GM12878 (cell line): ENCODE results near the gene NOB1. TPM values are rescaled to one million over a fixed set of nuclear protein-coding genes. Genes with fewer than 3 reads are reported as not detected.
A peak's percentile ranks its signal among the peaks of the same experiment; 100 is the strongest.

Experiments used
- ATAC-seq: fragments of 200-7000 bp; cut with Tn5 transposase; 3 replicates; pipeline ENCODE4 v1.9.1; 2020; ENCODE audit warnings: mild to moderate bottlenecking, moderate library complexity
- BruUV-seq: library from RNA; stranded (reverse); fragments of 400-500 nt; replicated peaks from 2 replicates; lab custom pipeline; 2021; lab: Mats Ljungman, UMichigan
- CTCF ChIA-PET: fragments of 300-600 bp; sonication (Branson Sonifier 250); formaldehyde crosslinking; extraction: SDS; loops from one replicate; lab custom pipeline; 2021; ENCODE audit warnings: inconsistent platforms; lab: Yijun Ruan, JAX
- POLR2A ChIA-PET: fragments of 350-600 bp; formaldehyde crosslinking; extraction: SDS; loops from one replicate; lab custom pipeline; 2021; ENCODE audit warnings: inconsistent platforms; lab: Charles Lee
- RAD21 ChIA-PET: fragments of 300-600 bp; sonication (Branson Sonifier 250); formaldehyde crosslinking; loops from one replicate; lab custom pipeline; 2023; ENCODE audit warnings: antibody characterized with exemption; ENCODE audit not compliant: unreplicated experiment; lab: Charles Lee
- SMC1A ChIA-PET: fragments of 300-600 bp; sonication (Branson Sonifier 250); formaldehyde crosslinking; loops from one replicate; lab custom pipeline; 2023; ENCODE audit not compliant: unreplicated experiment, uncharacterized antibody; lab: Charles Lee
- DNase-seq: peaks from one replicate; pipeline ENCODE4 v3.0.0-alpha.2; 2011; ENCODE audit warnings: low read depth, low spot score
- FAIRE-seq: peaks from 3 replicates; lab custom pipeline; 2011; peaks lifted over from hg19 to GRCh38; lab: Jason Lieb, UNC
- H2AFZ ChIP-seq: 2 replicates; pipeline ENCODE4 v1.6.0; 2011; ENCODE audit warnings: low read depth, low read length, control low read depth; ENCODE audit not compliant: control insufficient read depth
- H3K27ac ChIP-seq: 2 replicates; pipeline ENCODE4 v1.5.1; 2011; ENCODE audit warnings: control low read depth; ENCODE audit not compliant: control insufficient read depth, insufficient read depth
- H3K27me3 ChIP-seq, 2 experiments: replicated peaks in 1 of 2; 2 replicates each; pipeline versions ENCODE4 v1.6.0 to v1.6.1; 2011; ENCODE audit warnings: low read length in 1 of 2; ENCODE audit not compliant: control insufficient read depth in 2 of 2, insufficient read depth in 2 of 2
- H3K36me3 ChIP-seq, 2 experiments: 2 replicates each; pipeline ENCODE4 v1.5.1; 2011; ENCODE audit warnings: low read length in 1 of 2; ENCODE audit not compliant: control insufficient read depth in 2 of 2, insufficient read depth in 2 of 2
- H3K4me1 ChIP-seq: 2 replicates; pipeline ENCODE4 v1.6.1; 2011; ENCODE audit warnings: mild to moderate bottlenecking, low read length, moderate library complexity, mixed read lengths; ENCODE audit not compliant: control insufficient read depth, insufficient read depth
- H3K4me2 ChIP-seq: 2 replicates; pipeline ENCODE4 v1.6.0; 2011; ENCODE audit warnings: control low read depth; ENCODE audit not compliant: control insufficient read depth, insufficient read depth
- H3K4me3 ChIP-seq: fragments of 200-600 bp; sonication (generic); 2 replicates; pipeline ENCODE4 v1.5.1; 2016
- H3K79me2 ChIP-seq: 2 replicates; pipeline ENCODE4 v1.6.0; 2011; ENCODE audit warnings: low read length; ENCODE audit not compliant: control insufficient read depth, insufficient read depth
- H3K9ac ChIP-seq: 2 replicates; pipeline ENCODE4 v1.8.0; 2011; ENCODE audit warnings: low read length, control low read depth, mixed read lengths; ENCODE audit not compliant: control insufficient read depth, insufficient read depth
- H3K9me3 ChIP-seq: replicated peaks from 3 replicates; pipeline ENCODE4 v1.5.1; 2011; ENCODE audit warnings: mild to moderate bottlenecking, low read length; ENCODE audit not compliant: control insufficient read depth, insufficient read depth
- H4K20me1 ChIP-seq: 2 replicates; pipeline ENCODE4 v1.6.0; 2011; ENCODE audit not compliant: control insufficient read depth, insufficient read depth
- JUNB ChIP-seq: IDR thresholded peaks from 2 replicates; pipeline ENCODE4 v1.6.1; 2016; ENCODE audit warnings: antibody characterized with exemption, mild to moderate bottlenecking
- LARP7 ChIP-seq: fragments of 450-650 bp; IDR thresholded peaks from 2 replicates; pipeline ENCODE4 v1.6.1; 2017; ENCODE audit warnings: mild to moderate bottlenecking
- PML ChIP-seq: IDR thresholded peaks from 2 replicates; pipeline ENCODE4 v1.6.1; 2012; ENCODE audit warnings: low read length, inconsistent platforms
- SP1 ChIP-seq: IDR thresholded peaks from one replicate; pipeline ENCODE4 v1.6.1; 2011; ENCODE audit warnings: low read depth, low read length
- ZNF274 ChIP-seq: IDR thresholded peaks from one replicate; pipeline ENCODE4 v1.8.0; 2011; ENCODE audit not compliant: insufficient read length, insufficient read depth
- WGBS: methylation state at CpG from one replicate; pipeline ENCODE4 v1.1.6; 2016; ENCODE audit warnings: low lambda C conversion rate; ENCODE audit not compliant: insufficient replicate concordance, insufficient coverage; ENCODE audit errors: missing lambda C conversion rate; 5-methylcytosine and 5-hydroxymethylcytosine counted together
- in situ Hi-C: fragments of 300-500 bp; cut with MboI; formaldehyde crosslinking; loops from 9 replicates; pipeline ENCODE4 v1.14.3; 2018; ENCODE audit warnings: mixed read lengths
- intact Hi-C: fragments of 100-400 bp; cut with micrococcal nuclease; formaldehyde crosslinking; loops from one replicate; pipeline ENCODE4 v1.14.2; 2022; ENCODE audit not compliant: unreplicated experiment
- polyA plus RNA-seq, 11 experiments: library from polyadenylated mRNA; depleted of rRNA in 4 of 11; unstranded in 6 of 11; stranded (reverse) in 5 of 11; fragments of >200 nt; fragmentation: Nextera tagmentation in 4 of 11; fragmentation: Illumina TruSeq in 1 of 11; extraction: Ambion mirVana in 4 of 11; extraction: Trizol in 1 of 11; gene quantifications; 1 replicate in 1 of 11; 2 replicates in 10 of 11; pipeline versions ENCODE4 v1.2.1 to v1.2.3, GENCODE V29; 2011 to 2016; ENCODE audit warnings: inconsistent platforms in 2 of 11, missing spikeins in 2 of 11, low read depth in 1 of 11
- total RNA-seq, 4 experiments: library from RNA; depleted of rRNA in 3 of 4; stranded (reverse); fragments of >200 nt in 3 of 4; fragmentation: Illumina TruSeq in 1 of 4; extraction: Trizol in 1 of 4; gene quantifications; 2 replicates each; pipeline versions ENCODE4 v1.2.1 to v1.2.3, GENCODE V29; 2013 to 2021
- TF ChIP-seq, protein P1 (sequence below): IDR thresholded peaks from 2 replicates; pipeline ENCODE4 v1.6.1; 2012; ENCODE audit warnings: low read length, inconsistent platforms

NOB1 gene
- total and polyA plus RNA-seq, 10 of the 15 experiments (the other 5 are each of a cell fraction or from before 2014, with no cell fraction given) = 31.1 to 117 (median 78.0) TPM

DNA sequence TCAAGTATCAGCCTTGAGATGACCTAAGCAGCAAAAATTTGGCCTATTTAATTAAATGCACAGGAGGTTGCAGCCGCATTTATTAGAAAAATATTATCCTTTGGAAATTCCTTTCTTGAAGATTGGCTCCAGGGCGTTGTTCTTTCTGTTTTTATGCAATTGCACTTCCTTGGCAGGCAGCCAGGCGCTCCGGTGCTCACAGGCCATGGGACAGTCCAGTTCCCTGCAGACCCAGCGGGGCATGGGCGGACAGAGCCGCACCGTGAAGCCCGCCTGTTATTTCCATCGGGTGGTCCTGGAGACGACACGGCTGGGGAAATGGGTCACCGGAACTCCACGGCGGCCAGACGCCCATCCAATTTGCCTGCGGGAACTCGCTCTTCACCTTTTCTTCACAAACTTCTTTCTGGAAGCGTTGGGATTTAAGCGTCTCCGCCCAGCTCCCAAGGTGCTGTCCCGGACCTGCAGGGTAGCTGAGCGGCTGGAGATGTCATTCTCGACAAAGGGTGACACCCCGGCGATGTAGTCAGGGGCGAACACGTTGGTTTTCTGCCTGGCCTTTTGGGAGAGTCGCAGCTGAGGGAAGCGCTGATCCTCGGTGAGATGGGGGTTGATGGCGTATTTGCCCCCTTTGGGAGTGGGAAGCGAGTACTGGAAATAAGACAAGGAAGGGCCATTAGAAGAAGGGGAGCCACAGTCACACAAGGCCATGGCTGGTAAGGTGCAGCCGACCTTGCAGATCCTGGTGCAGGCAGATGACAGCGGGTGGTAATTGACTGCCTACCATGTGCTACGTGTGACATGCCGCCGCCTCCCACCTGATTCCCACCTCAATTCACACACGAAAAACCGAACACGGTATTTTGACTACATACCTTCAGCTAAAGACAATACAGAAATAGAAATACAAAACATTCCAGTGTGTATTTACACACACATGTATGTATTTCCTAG is 12.5 kb downstream of the NOB1 start:
- BruUV-seq = TSS peak; percentile 59
- intact Hi-C loops (no loop called here), in situ Hi-C loops (no loop called here)
- WGBS = 97% methylated on average over 31 of the region's 41 CpGs
- TF ChIP-seq LARP7 (no peak), PML (no peak), SP1 (no peak), JUNB (no peak), ZNF274 (no peak)
- TF ChIP-seq, protein P1, sequence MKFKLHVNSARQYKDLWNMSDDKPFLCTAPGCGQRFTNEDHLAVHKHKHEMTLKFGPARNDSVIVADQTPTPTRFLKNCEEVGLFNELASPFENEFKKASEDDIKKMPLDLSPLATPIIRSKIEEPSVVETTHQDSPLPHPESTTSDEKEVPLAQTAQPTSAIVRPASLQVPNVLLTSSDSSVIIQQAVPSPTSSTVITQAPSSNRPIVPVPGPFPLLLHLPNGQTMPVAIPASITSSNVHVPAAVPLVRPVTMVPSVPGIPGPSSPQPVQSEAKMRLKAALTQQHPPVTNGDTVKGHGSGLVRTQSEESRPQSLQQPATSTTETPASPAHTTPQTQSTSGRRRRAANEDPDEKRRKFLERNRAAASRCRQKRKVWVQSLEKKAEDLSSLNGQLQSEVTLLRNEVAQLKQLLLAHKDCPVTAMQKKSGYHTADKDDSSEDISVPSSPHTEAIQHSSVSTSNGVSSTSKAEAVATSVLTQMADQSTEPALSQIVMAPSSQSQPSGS = no peak
- no peak overlapping the region for H3K4me2 ChIP-seq
- ChIA-PET SMC1A (interaction anchor here (1.0 to 1.6 kb wide), 2 partner anchors 11 to 30 kb away, joined by 3 read pairs; no protein-coding TSS in a partner anchor), CTCF (interaction anchor here (0.6 to 2.5 kb wide), 3 partner anchors 12 to 134 kb away, joined by 3 to 12 read pairs (median 5); partner anchors contain the start of genes NOB1 and NQO1), POLR2A (no interaction called here), RAD21 (interaction anchor here (1.1 to 1.3 kb wide), 2 partner anchors 12 to 16 kb away, joined by 4 to 5 read pairs; partner anchors contain the start of genes NOB1 and NQO1)
- no peaks in the 10 kb centered on the region for H3K27me3 ChIP-seq
- ATAC-seq = no peak
- H3K27ac ChIP-seq = no peak overlapping the region
- no peak overlapping the region for H2AFZ ChIP-seq
- peaks cover 35 to 46% of the 10 kb centered on the region in 2 experiments for H3K36me3 ChIP-seq
- H3K4me3 ChIP-seq = no peak overlapping the region
- H3K79me2 ChIP-seq = no peaks in the 10 kb centered on the region
- no peaks in the 10 kb centered on the region for H3K9me3 ChIP-seq
- no peaks in the 10 kb centered on the region for H4K20me1 ChIP-seq
- DNase-seq = no peak
- no peak overlapping the region for H3K9ac ChIP-seq
- FAIRE-seq = no peak
- H3K4me1 ChIP-seq = no peaks in the 10 kb centered on the region
